ENCODE measurements around the gene POMP.

GRCh38 chr13:28610996-28611395 lies 47.9 kb upstream of the POMP start:
- TF ChIP-seq CHD2 (IDR thresholded peaks at IDR 0.05; ENCODE audit: low read length, partially characterized antibody) (no peak), CTCF (IDR thresholded peaks at IDR 0.05) (no peak), NRF1 (IDR thresholded peaks at IDR 0.05; ENCODE audit: low read depth, low read length) (no peak), GATA2 (CRISPR knock-in tag; IDR thresholded peaks at IDR 0.05) (no peak), EP300 (IDR thresholded peaks at IDR 0.05; ENCODE audit: borderline replicate concordance in 1 of 2, low read depth in 1 of 2, low read length in 1 of 2) (no peak), GABPA (IDR thresholded peaks at IDR 0.05; ENCODE audit: low read depth) (no peak), MXI1 (IDR thresholded peaks at IDR 0.05; ENCODE audit: low read depth, low read length) (no peak), RFX5 (IDR thresholded peaks at IDR 0.05; ENCODE audit: low read length) (no peak), RAD21 (IDR thresholded peaks at IDR 0.05; ENCODE audit: low read length) (no peak), TAF1 (IDR thresholded peaks at IDR 0.05; ENCODE audit: borderline replicate concordance, low read depth, low read length) (no peak), RXRA (IDR thresholded peaks at IDR 0.05; ENCODE audit: borderline replicate concordance, low read depth) (no peak), REST (IDR thresholded peaks at IDR 0.05; ENCODE audit: low read depth, low read length) (no peak), ZBTB33 (IDR thresholded peaks at IDR 0.05; ENCODE audit: borderline replicate concordance, low read depth) (no peak), POLR2AphosphoS5 (IDR thresholded peaks at IDR 0.05; ENCODE audit: low read depth, low read length) (no peak)

Data from SK-N-SH (cell line).